Astrocyte (in vitro differentiated cells and primary cell): Measurements from ENCODE around the gene THSD7B.
"Not testable (repeated sequence)": the region's sequence is repeated elsewhere in the genome, so short reads cannot be mapped to it uniquely, and the experiment has no call there.

Source experiments
- EZH2 ChIP-seq: IDR thresholded peaks from 2 replicates; pipeline ENCODE4 v1.6.1; 2012; ENCODE audit warnings: mild to moderate bottlenecking, low read length, inconsistent platforms; ENCODE audit not compliant: insufficient read depth
- TF ChIP-seq, protein P1 (sequence below): IDR thresholded peaks from 2 replicates; pipeline ENCODE4 v1.5.1; 2011; ENCODE audit warnings: low read depth, mild to moderate bottlenecking, inconsistent platforms, low read length, moderate library complexity; ENCODE audit not compliant: insufficient read depth

DNA sequence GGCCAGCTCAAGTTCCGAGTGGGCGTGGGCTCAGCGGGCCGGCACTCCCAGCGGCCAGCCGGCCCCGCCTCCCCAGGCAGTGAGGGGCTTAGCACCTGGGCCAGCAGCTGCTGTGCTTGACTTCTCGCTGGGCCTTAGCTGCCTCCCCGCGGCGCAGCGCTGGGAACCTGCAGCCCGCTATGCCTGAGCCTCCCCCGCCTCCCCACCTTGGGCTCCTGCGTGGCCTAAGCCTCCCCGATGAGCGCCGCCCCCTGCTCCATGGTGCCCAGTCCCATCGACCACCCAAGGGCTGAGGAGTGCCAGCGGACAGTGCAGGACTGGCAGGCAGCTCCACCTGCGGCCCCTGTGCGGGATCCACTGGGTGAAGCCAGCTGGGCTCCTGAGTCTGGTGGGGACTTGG, 6.8 kb upstream of the THSD7B start:
- TF ChIP-seq, protein P1, sequence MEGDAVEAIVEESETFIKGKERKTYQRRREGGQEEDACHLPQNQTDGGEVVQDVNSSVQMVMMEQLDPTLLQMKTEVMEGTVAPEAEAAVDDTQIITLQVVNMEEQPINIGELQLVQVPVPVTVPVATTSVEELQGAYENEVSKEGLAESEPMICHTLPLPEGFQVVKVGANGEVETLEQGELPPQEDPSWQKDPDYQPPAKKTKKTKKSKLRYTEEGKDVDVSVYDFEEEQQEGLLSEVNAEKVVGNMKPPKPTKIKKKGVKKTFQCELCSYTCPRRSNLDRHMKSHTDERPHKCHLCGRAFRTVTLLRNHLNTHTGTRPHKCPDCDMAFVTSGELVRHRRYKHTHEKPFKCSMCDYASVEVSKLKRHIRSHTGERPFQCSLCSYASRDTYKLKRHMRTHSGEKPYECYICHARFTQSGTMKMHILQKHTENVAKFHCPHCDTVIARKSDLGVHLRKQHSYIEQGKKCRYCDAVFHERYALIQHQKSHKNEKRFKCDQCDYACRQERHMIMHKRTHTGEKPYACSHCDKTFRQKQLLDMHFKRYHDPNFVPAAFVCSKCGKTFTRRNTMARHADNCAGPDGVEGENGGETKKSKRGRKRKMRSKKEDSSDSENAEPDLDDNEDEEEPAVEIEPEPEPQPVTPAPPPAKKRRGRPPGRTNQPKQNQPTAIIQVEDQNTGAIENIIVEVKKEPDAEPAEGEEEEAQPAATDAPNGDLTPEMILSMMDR: not testable (repeated sequence)
- not testable (repeated sequence) for TF ChIP-seq EZH2
